Duodenal mucosa (tissue), 2 donors: ENCODE data around the gene LACTB.
A peak's percentile ranks its signal among the peaks of the same experiment; 100 is the strongest.

ENCODE experiments used
- H3K27ac ChIP-seq: one replicate; pipeline ENCODE4 v1.7.0; 2013; ENCODE audit warnings: low read depth, low read length
- H3K27me3 ChIP-seq, 2 donors: one replicate each; pipeline ENCODE4 v1.7.0; 2013; ENCODE audit warnings: low read length in 2 of 2, control low read depth in 1 of 2; ENCODE audit not compliant: insufficient read depth in 2 of 2, control insufficient read depth in 1 of 2
- H3K36me3 ChIP-seq, 2 donors: one replicate each; pipeline ENCODE4 v1.7.0; 2013; ENCODE audit warnings: low read length in 2 of 2, control low read depth in 1 of 2; ENCODE audit not compliant: insufficient read depth in 2 of 2, control insufficient read depth in 1 of 2
- H3K4me1 ChIP-seq, 2 donors: one replicate each; pipeline ENCODE4 v1.7.0; 2013; ENCODE audit warnings: low read length in 2 of 2, control low read depth in 1 of 2; ENCODE audit not compliant: insufficient read depth in 2 of 2, control insufficient read depth in 1 of 2
- H3K4me3 ChIP-seq, 2 donors: one replicate each; pipeline ENCODE4 v1.7.0; 2013; ENCODE audit warnings: low read length in 2 of 2, low read depth in 1 of 2
- H3K9ac ChIP-seq, 2 donors: one replicate each; pipeline ENCODE4 v1.7.0; 2013; ENCODE audit warnings: low read length in 2 of 2, low read depth in 1 of 2
- H3K9me3 ChIP-seq, 2 donors: one replicate each; pipeline ENCODE4 v1.7.0; 2013; ENCODE audit warnings: low read length in 2 of 2, control low read depth in 1 of 2; ENCODE audit not compliant: control insufficient read depth in 1 of 2

The LACTB gene

GRCh38 chr15:63121382-63122001 is at the start of gene LACTB:
Gene LACTB (plus strand): TSS chr15:63121861. CDS start chr15:63121872, 11 bp downstream.
- peaks cover 4 to 9% of the 10 kb centered on the region in 2 donors for H3K9me3 ChIP-seq
- H3K27ac ChIP-seq: peak within 1 kb of the TSS; percentile 93
- H3K4me1 ChIP-seq: peaks cover 5% of the 10 kb centered on the region in 2 donors
- H3K9ac ChIP-seq: peak within 1 kb of the TSS; percentile 52 to 87
- no peaks in the 10 kb centered on the region for H3K27me3 ChIP-seq
- H3K4me3 ChIP-seq: peak within 1 kb of the TSS; percentile 74 to 82
- no peaks in the 10 kb centered on the region for H3K36me3 ChIP-seq

GRCh38 chr15:63072023-63072650 is 49.5 kb upstream of the LACTB start:
- H3K36me3 ChIP-seq: peaks cover 19 to 45% of the 10 kb centered on the region in 2 donors
- H3K27ac ChIP-seq: no peak overlapping the region
- no peak overlapping the region for H3K4me3 ChIP-seq
- H3K4me1 ChIP-seq: peaks cover 13 to 19% of the 10 kb centered on the region in 2 donors
- no peak overlapping the region for H3K9ac ChIP-seq
- H3K9me3 ChIP-seq: no peaks in the 10 kb centered on the region
- H3K27me3 ChIP-seq: no peaks in the 10 kb centered on the region

GRCh38 chr15:63072809-63073277 is 48.8 kb upstream of the LACTB start:
- Histone ChIP-seq H3K9me3 (no peaks in the 10 kb centered on the region), H3K27ac (no peak overlapping the region), H3K4me3 (no peak overlapping the region), H3K4me1 (peaks cover 13 to 19% of the 10 kb centered on the region in 2 donors), H3K36me3 (peaks cover 16 to 38% of the 10 kb centered on the region in 2 donors), H3K9ac (no peak overlapping the region), H3K27me3 (no peaks in the 10 kb centered on the region)

GRCh38 chr15:63073497-63074172 is 48.0 kb upstream of the LACTB start:
- Histone ChIP-seq H3K27ac (no peak overlapping the region), H3K4me3 (no peak overlapping the region), H3K9me3 (no peaks in the 10 kb centered on the region), H3K36me3 (peaks cover 8 to 30% of the 10 kb centered on the region in 2 donors), H3K4me1 (peaks cover 13 to 19% of the 10 kb centered on the region in 2 donors), H3K9ac (no peak overlapping the region), H3K27me3 (no peaks in the 10 kb centered on the region)

GRCh38 chr15:63075015-63075983 is 46.4 kb upstream of the LACTB start:
- H3K9ac ChIP-seq: no peak overlapping the region
- no peaks in the 10 kb centered on the region for H3K27me3 ChIP-seq
- no peak overlapping the region for H3K4me3 ChIP-seq
- no peak overlapping the region for H3K27ac ChIP-seq
- no peaks in the 10 kb centered on the region for H3K9me3 ChIP-seq
- H3K36me3 ChIP-seq: peaks cover 0 to 18% of the 10 kb centered on the region in 2 donors
- peaks cover 13 to 19% of the 10 kb centered on the region in 2 donors for H3K4me1 ChIP-seq

- H3K4me3 ChIP-seq: no peak overlapping the region
- H3K9ac ChIP-seq: no peak overlapping the region
- peaks cover 13 to 19% of the 10 kb centered on the region in 2 donors for H3K4me1 ChIP-seq
These were observed 45.5 kb upstream of the LACTB start for GRCh38 chr15:63075984-63076713.

GRCh38 chr15:63076714-63077046 is 45.0 kb upstream of the LACTB start:
- H3K36me3 ChIP-seq: peaks cover 0 to 5% of the 10 kb centered on the region in 2 donors
- no peak overlapping the region for H3K27ac ChIP-seq
- peaks cover 13 to 19% of the 10 kb centered on the region in 2 donors for H3K4me1 ChIP-seq
- no peak overlapping the region for H3K4me3 ChIP-seq
- no peaks in the 10 kb centered on the region for H3K9me3 ChIP-seq
- H3K9ac ChIP-seq: no peak overlapping the region
- no peaks in the 10 kb centered on the region for H3K27me3 ChIP-seq

More at GRCh38 chr15:63075984-63076713, 45.5 kb upstream of the LACTB start:
- Histone ChIP-seq H3K36me3 (peaks cover 0 to 10% of the 10 kb centered on the region in 2 donors), H3K27ac (no peak overlapping the region), H3K9me3 (no peaks in the 10 kb centered on the region), H3K27me3 (no peaks in the 10 kb centered on the region)

GRCh38 chr15:63077952-63078351 is 43.7 kb upstream of the LACTB start:
- Histone ChIP-seq H3K27me3 (no peaks in the 10 kb centered on the region), H3K4me1 (peaks cover 8 to 13% of the 10 kb centered on the region in 2 donors), H3K27ac (no peak overlapping the region), H3K4me3 (no peak overlapping the region), H3K36me3 (no peaks in the 10 kb centered on the region), H3K9ac (no peak overlapping the region), H3K9me3 (no peaks in the 10 kb centered on the region)

GRCh38 chr15:63079947-63080626 is 41.6 kb upstream of the LACTB start:
- Histone ChIP-seq H3K27me3 (no peaks in the 10 kb centered on the region), H3K4me1 (peaks cover 0 to 6% of the 10 kb centered on the region in 2 donors), H3K4me3 (no peak overlapping the region), H3K36me3 (no peaks in the 10 kb centered on the region), H3K9ac (no peak overlapping the region), H3K9me3 (no peaks in the 10 kb centered on the region), H3K27ac (no peak overlapping the region)
